ENCODE results near the gene CSMD2. TPM values are rescaled to one million over a fixed set of nuclear protein-coding genes. Genes with fewer than 3 reads are reported as not detected.
A peak's percentile ranks its signal among the peaks of the same experiment; 100 is the strongest.

The CSMD2 gene
- total RNA-seq, 1 donor from 2014 or later: 0.27 TPM

GRCh38 chr1:33473900-33474299 lies 691.1 kb downstream of the CSMD2 start:
- Mint-ChIP-seq H3K4me3 (ENCODE audit: unreplicated experiment) (peak overlapping the region; percentile 88), H3K27me3 (ENCODE audit: unreplicated experiment) (peaks cover 8% of the 10 kb centered on the region), H3K9me3 (ENCODE audit: unreplicated experiment) (peaks cover 6% of the 10 kb centered on the region), H3K36me3 (ENCODE audit: unreplicated experiment) (peaks cover 10% of the 10 kb centered on the region), H3K4me1 (ENCODE audit: low read depth, unreplicated experiment) (peaks cover 18% of the 10 kb centered on the region), H3K27ac (ENCODE audit: unreplicated experiment) (no peak overlapping the region)
- no peak for DNase-seq
- no peak for TF ChIP-seq CTCF (IDR thresholded peaks at IDR 0.05; ENCODE audit: partially characterized antibody, unreplicated experiment)

GRCh38 chr1:33472269-33472980 lies 692.6 kb downstream of the CSMD2 start, which contains the start of gene ZSCAN20:
TSS of gene ZSCAN20 (plus strand) at chr1:33472645. CDS start at chr1:33479289, 6,644 bp downstream.
- H3K27me3 Mint-ChIP-seq (ENCODE audit: unreplicated experiment): no peaks in the 10 kb centered on the region
- H3K27ac Mint-ChIP-seq (ENCODE audit: unreplicated experiment): peak within 1 kb of the TSS; percentile 86
- H3K36me3 Mint-ChIP-seq (ENCODE audit: unreplicated experiment): no peaks in the 10 kb centered on the region
- H3K4me3 Mint-ChIP-seq (ENCODE audit: unreplicated experiment): peak within 1 kb of the TSS; percentile 88
- H3K4me1 Mint-ChIP-seq (ENCODE audit: low read depth, unreplicated experiment): peaks cover 21% of the 10 kb centered on the region
- H3K9me3 Mint-ChIP-seq (ENCODE audit: unreplicated experiment): peaks cover 6% of the 10 kb centered on the region
- DNase-seq: peak; percentile 98
- TF ChIP-seq CTCF (IDR thresholded peaks at IDR 0.05; ENCODE audit: partially characterized antibody, unreplicated experiment): no peak

- Mint-ChIP-seq H3K4me1 (ENCODE audit: low read depth, unreplicated experiment) (peaks cover 21% of the 10 kb centered on the region), H3K9me3 (ENCODE audit: unreplicated experiment) (peaks cover 8% of the 10 kb centered on the region), H3K4me3 (ENCODE audit: unreplicated experiment) (no peak overlapping the region), H3K27me3 (ENCODE audit: unreplicated experiment) (no peaks in the 10 kb centered on the region), H3K27ac (ENCODE audit: unreplicated experiment) (peak overlapping the region; percentile 39), H3K36me3 (ENCODE audit: unreplicated experiment) (no peaks in the 10 kb centered on the region)
- TF ChIP-seq CTCF (IDR thresholded peaks at IDR 0.05; ENCODE audit: partially characterized antibody, unreplicated experiment): no peak
- DNase-seq: no peak
These were observed 693.6 kb downstream of the CSMD2 start for GRCh38 chr1:33471416-33471815.

GRCh38 chr1:33470495-33471012 lies 694.5 kb downstream of the CSMD2 start:
- no peaks in the 10 kb centered on the region for H3K27me3 Mint-ChIP-seq (ENCODE audit: unreplicated experiment)
- peak overlapping the region; percentile 49 for H3K4me3 Mint-ChIP-seq (ENCODE audit: unreplicated experiment)
- no peaks in the 10 kb centered on the region for H3K36me3 Mint-ChIP-seq (ENCODE audit: unreplicated experiment)
- H3K9me3 Mint-ChIP-seq (ENCODE audit: unreplicated experiment): peaks cover 7% of the 10 kb centered on the region
- peak; percentile 75 for DNase-seq
- H3K4me1 Mint-ChIP-seq (ENCODE audit: low read depth, unreplicated experiment): peaks cover 21% of the 10 kb centered on the region
- H3K27ac Mint-ChIP-seq (ENCODE audit: unreplicated experiment): peak overlapping the region; percentile 89
- TF ChIP-seq CTCF (IDR thresholded peaks at IDR 0.05; ENCODE audit: partially characterized antibody, unreplicated experiment): peak; percentile 61

GRCh38 chr1:33469691-33470090 lies 695.3 kb downstream of the CSMD2 start:
- TF ChIP-seq CTCF (IDR thresholded peaks at IDR 0.05; ENCODE audit: partially characterized antibody, unreplicated experiment): no peak
- peaks cover 7% of the 10 kb centered on the region for H3K9me3 Mint-ChIP-seq (ENCODE audit: unreplicated experiment)
- DNase-seq: no peak
- H3K27me3 Mint-ChIP-seq (ENCODE audit: unreplicated experiment): no peaks in the 10 kb centered on the region
- peaks cover 21% of the 10 kb centered on the region for H3K4me1 Mint-ChIP-seq (ENCODE audit: low read depth, unreplicated experiment)
- no peak overlapping the region for H3K27ac Mint-ChIP-seq (ENCODE audit: unreplicated experiment)
- H3K36me3 Mint-ChIP-seq (ENCODE audit: unreplicated experiment): no peaks in the 10 kb centered on the region
- H3K4me3 Mint-ChIP-seq (ENCODE audit: unreplicated experiment): no peak overlapping the region

Measured in glutamatergic neuron (in vitro differentiated cells).